Measurements from ENCODE around the gene BTG3.

BTG3 gene

GRCh38 chr21:17572431-17572830 is 40.3 kb downstream of the BTG3 start:
- no peak for DNase-seq (ENCODE audit: extremely low spot score)
- POLR2A ChIA-PET, result no interaction called here
- TF ChIP-seq LEF1 (IDR thresholded peaks at IDR 0.05; ENCODE audit: borderline replicate concordance), result no peak
- no peak for TF ChIP-seq L3MBTL2 (conservative IDR thresholded peaks at IDR 0.05)
- no peak for TF ChIP-seq NFRKB (IDR thresholded peaks at IDR 0.05)
- no peak for TF ChIP-seq PKNOX1 (IDR thresholded peaks at IDR 0.05)
- TF ChIP-seq ELF4 (IDR thresholded peaks at IDR 0.05), result no peak
- TF ChIP-seq FOXM1 (IDR thresholded peaks at IDR 0.05; ENCODE audit: borderline replicate concordance), result no peak
- TF ChIP-seq HDGF (IDR thresholded peaks at IDR 0.05; ENCODE audit: borderline replicate concordance), result no peak
- TF ChIP-seq SP1 (IDR thresholded peaks at IDR 0.05), result no peak
- no peak for TF ChIP-seq SUZ12 (IDR thresholded peaks at IDR 0.05)
- no peak for TF ChIP-seq BHLHE40 (IDR thresholded peaks at IDR 0.05; ENCODE audit: borderline replicate concordance)
- TF ChIP-seq ARNT (IDR thresholded peaks at IDR 0.05), result no peak
- TF ChIP-seq CTBP1 (IDR thresholded peaks at IDR 0.05; ENCODE audit: borderline replicate concordance), result no peak
- no peak for TF ChIP-seq ZNF384 (IDR thresholded peaks at IDR 0.05)
- no peak for TF ChIP-seq FOXK2 (IDR thresholded peaks at IDR 0.05)
- CTCF ChIA-PET, result no interaction called here

GRCh38 chr21:17570786-17571185 is 41.9 kb downstream of the BTG3 start:
- POLR2A ChIA-PET, result no interaction called here
- TF ChIP-seq HDGF (IDR thresholded peaks at IDR 0.05; ENCODE audit: borderline replicate concordance), result no peak
- no peak for TF ChIP-seq ARNT (IDR thresholded peaks at IDR 0.05)
- TF ChIP-seq PKNOX1 (IDR thresholded peaks at IDR 0.05), result no peak
- TF ChIP-seq SP1 (IDR thresholded peaks at IDR 0.05), result no peak
- TF ChIP-seq FOXM1 (IDR thresholded peaks at IDR 0.05; ENCODE audit: borderline replicate concordance), result no peak
- TF ChIP-seq CTBP1 (IDR thresholded peaks at IDR 0.05; ENCODE audit: borderline replicate concordance), result no peak
- TF ChIP-seq TARDBP (IDR thresholded peaks at IDR 0.05), result no peak
- no peak for TF ChIP-seq NFRKB (IDR thresholded peaks at IDR 0.05)
- no peak for TF ChIP-seq FOXA1 (IDR thresholded peaks at IDR 0.05)
- no peak for TF ChIP-seq L3MBTL2 (conservative IDR thresholded peaks at IDR 0.05)
- TF ChIP-seq BHLHE40 (IDR thresholded peaks at IDR 0.05; ENCODE audit: borderline replicate concordance), result no peak
- TF ChIP-seq ZNF384 (IDR thresholded peaks at IDR 0.05), result no peak
- no peak for TF ChIP-seq FOXK2 (IDR thresholded peaks at IDR 0.05)
- no peak for TF ChIP-seq SUZ12 (IDR thresholded peaks at IDR 0.05)
- no peak for TF ChIP-seq ELF4 (IDR thresholded peaks at IDR 0.05)
- no peak for TF ChIP-seq LEF1 (IDR thresholded peaks at IDR 0.05; ENCODE audit: borderline replicate concordance)
- DNase-seq (ENCODE audit: extremely low spot score), result no peak
- CTCF ChIA-PET, result no interaction called here

DNA sequence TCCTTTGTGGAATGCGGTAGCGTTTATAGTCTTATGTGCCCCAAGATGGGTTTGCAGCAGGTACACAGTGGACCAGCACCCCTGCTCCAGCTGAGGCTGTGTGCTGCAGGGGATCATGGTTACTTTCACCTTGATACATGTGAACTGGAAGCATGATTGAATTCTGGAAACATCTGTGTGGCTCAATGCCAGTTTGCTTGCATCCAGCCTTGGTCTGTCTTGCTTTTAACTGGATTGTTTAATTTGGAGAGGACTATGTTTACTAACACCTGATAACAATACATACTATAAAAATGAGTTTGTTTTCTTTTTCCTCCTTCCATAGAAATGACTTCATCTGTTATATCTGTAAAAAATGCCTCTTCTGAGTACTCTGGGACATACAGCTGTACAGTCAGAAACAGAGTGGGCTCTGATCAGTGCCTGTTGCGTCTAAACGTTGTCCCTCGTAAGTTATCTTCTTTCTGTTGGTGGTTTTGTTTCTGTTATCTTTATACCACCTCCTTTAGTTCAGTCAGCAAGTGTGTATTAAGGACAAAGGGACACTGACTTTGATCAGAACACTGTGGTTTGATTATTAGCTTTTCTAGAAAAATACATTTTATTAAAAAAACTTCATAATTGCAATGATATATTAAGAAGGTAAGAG is 52.2 kb downstream of the BTG3 start:
- no peak for DNase-seq (ENCODE audit: extremely low spot score)
- TF ChIP-seq L3MBTL2 (conservative IDR thresholded peaks at IDR 0.05) (no peak), SP1 (IDR thresholded peaks at IDR 0.05) (no peak), PKNOX1 (IDR thresholded peaks at IDR 0.05) (no peak), SUZ12 (IDR thresholded peaks at IDR 0.05) (no peak), ELF4 (IDR thresholded peaks at IDR 0.05) (no peak), FOXK2 (IDR thresholded peaks at IDR 0.05) (no peak), TARDBP (IDR thresholded peaks at IDR 0.05) (no peak), ARNT (IDR thresholded peaks at IDR 0.05) (no peak), FOXM1 (IDR thresholded peaks at IDR 0.05; ENCODE audit: borderline replicate concordance) (no peak), HDGF (IDR thresholded peaks at IDR 0.05; ENCODE audit: borderline replicate concordance) (no peak)
- POLR2A ChIA-PET, result no interaction called here
- CTCF ChIA-PET, result no interaction called here

GRCh38 chr21:17554679-17555465 is 57.8 kb downstream of the BTG3 start:
- DNase-seq (ENCODE audit: extremely low spot score), result peak; percentile 19
- ChIA-PET CTCF (interaction anchor here (0.6 to 1.6 kb wide), 10 partner anchors 13 to 191 kb away, joined by 3 to 9 read pairs (median 4); partner anchors contain the start of gene CXADR), POLR2A (interaction anchor here (1.0 to 1.2 kb wide), 2 partner anchors 13 to 41 kb away, joined by 3 to 6 read pairs; partner anchors contain the start of gene CXADR)
- TF ChIP-seq PKNOX1 (IDR thresholded peaks at IDR 0.05) (peak; percentile 71), L3MBTL2 (conservative IDR thresholded peaks at IDR 0.05) (no peak)

GRCh38 chr21:17554120-17554519 is 58.6 kb downstream of the BTG3 start:
- ChIA-PET POLR2A (interaction anchor here (1.0 to 1.2 kb wide), 2 partner anchors 12 to 41 kb away, joined by 3 to 6 read pairs; partner anchors contain the start of gene CXADR), CTCF (interaction anchor here (1.0 to 1.6 kb wide), 7 partner anchors 12 to 190 kb away, joined by 3 to 9 read pairs (median 5); partner anchors contain the start of gene CXADR)
- TF ChIP-seq FOXA1 (IDR thresholded peaks at IDR 0.05) (no peak), FOXK2 (IDR thresholded peaks at IDR 0.05) (no peak), HDGF (IDR thresholded peaks at IDR 0.05; ENCODE audit: borderline replicate concordance) (no peak), ELF4 (IDR thresholded peaks at IDR 0.05) (no peak), BHLHE40 (IDR thresholded peaks at IDR 0.05; ENCODE audit: borderline replicate concordance) (no peak), NFRKB (IDR thresholded peaks at IDR 0.05) (no peak), L3MBTL2 (conservative IDR thresholded peaks at IDR 0.05) (no peak), SUZ12 (IDR thresholded peaks at IDR 0.05) (no peak), SP1 (IDR thresholded peaks at IDR 0.05) (no peak), ZNF384 (IDR thresholded peaks at IDR 0.05) (no peak), TARDBP (IDR thresholded peaks at IDR 0.05) (no peak), PKNOX1 (IDR thresholded peaks at IDR 0.05) (no peak), LEF1 (IDR thresholded peaks at IDR 0.05; ENCODE audit: borderline replicate concordance) (no peak), ARNT (IDR thresholded peaks at IDR 0.05) (no peak), FOXM1 (IDR thresholded peaks at IDR 0.05; ENCODE audit: borderline replicate concordance) (no peak), CTBP1 (IDR thresholded peaks at IDR 0.05; ENCODE audit: borderline replicate concordance) (no peak)
- no peak for DNase-seq (ENCODE audit: extremely low spot score)
